ENCODE measurements around the gene SBF2.
"Not testable (repeated sequence)": the region's sequence is repeated elsewhere in the genome, so short reads cannot be mapped to it uniquely, and the experiment has no call there.

SBF2 gene

GRCh38 chr11:10150800-10151199 is 143.2 kb downstream of the SBF2 start:
- POLR2A ChIA-PET = no interaction called here
- no peak for TF ChIP-seq FOXM1 (IDR thresholded peaks at IDR 0.05; ENCODE audit: borderline replicate concordance)
- TF ChIP-seq FOXA1 (IDR thresholded peaks at IDR 0.05) = no peak
- TF ChIP-seq SP1 (IDR thresholded peaks at IDR 0.05) = no peak
- TF ChIP-seq TARDBP (IDR thresholded peaks at IDR 0.05) = no peak
- no peak for TF ChIP-seq CTBP1 (IDR thresholded peaks at IDR 0.05; ENCODE audit: borderline replicate concordance)
- no peak for TF ChIP-seq LEF1 (IDR thresholded peaks at IDR 0.05; ENCODE audit: borderline replicate concordance)
- no peak for TF ChIP-seq ELF4 (IDR thresholded peaks at IDR 0.05)
- TF ChIP-seq NFRKB (IDR thresholded peaks at IDR 0.05) = no peak
- TF ChIP-seq HDGF (IDR thresholded peaks at IDR 0.05; ENCODE audit: borderline replicate concordance) = no peak
- CTCF ChIA-PET = no interaction called here
- no peak for DNase-seq (ENCODE audit: extremely low spot score)

- ChIA-PET POLR2A (no interaction called here), CTCF (no interaction called here)
- DNase-seq (ENCODE audit: extremely low spot score) = no peak
Measured at GRCh38 chr11:10149553-10149952, 144.5 kb downstream of the SBF2 start.

DNA sequence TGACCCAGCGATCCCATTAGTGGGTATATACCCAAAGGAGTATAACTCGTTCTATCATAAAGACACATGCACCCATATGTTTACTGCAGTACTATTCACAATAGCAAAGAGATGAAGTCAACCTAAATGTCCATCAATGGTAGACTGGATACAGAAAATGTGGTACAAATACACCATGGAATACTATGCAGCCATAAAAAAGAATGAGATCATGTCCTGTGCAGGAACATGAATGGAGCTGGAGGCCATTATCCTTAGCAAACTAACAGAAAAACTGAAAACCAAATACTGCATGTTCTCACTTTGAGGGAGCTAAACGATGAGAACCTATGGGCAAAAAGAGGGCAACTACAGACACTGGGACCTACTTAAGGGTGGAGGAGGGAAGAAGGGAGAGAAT is 146.8 kb downstream of the SBF2 start:
- TF ChIP-seq LEF1 (IDR thresholded peaks at IDR 0.05; ENCODE audit: borderline replicate concordance) (no peak), SP1 (IDR thresholded peaks at IDR 0.05) (no peak), TARDBP (IDR thresholded peaks at IDR 0.05) (no peak), CTBP1 (IDR thresholded peaks at IDR 0.05; ENCODE audit: borderline replicate concordance) (no peak), HDGF (IDR thresholded peaks at IDR 0.05; ENCODE audit: borderline replicate concordance) (no peak), ZNF384 (IDR thresholded peaks at IDR 0.05) (no peak), FOXK2 (IDR thresholded peaks at IDR 0.05) (no peak), FOXM1 (IDR thresholded peaks at IDR 0.05; ENCODE audit: borderline replicate concordance) (no peak), L3MBTL2 (conservative IDR thresholded peaks at IDR 0.05) (no peak), ARNT (IDR thresholded peaks at IDR 0.05) (no peak), FOXA1 (IDR thresholded peaks at IDR 0.05) (no peak), BHLHE40 (IDR thresholded peaks at IDR 0.05; ENCODE audit: borderline replicate concordance) (no peak), ELF4 (IDR thresholded peaks at IDR 0.05) (no peak)
- POLR2A ChIA-PET = no interaction called here
- DNase-seq (ENCODE audit: extremely low spot score) = no peak
- CTCF ChIA-PET = no interaction called here

More at GRCh38 chr11:10149553-10149952, 144.5 kb downstream of the SBF2 start:
- TF ChIP-seq ARNT (IDR thresholded peaks at IDR 0.05) (no peak), FOXK2 (IDR thresholded peaks at IDR 0.05) (no peak), SUZ12 (IDR thresholded peaks at IDR 0.05) (no peak)

GRCh38 chr11:10144954-10145353 is 149.1 kb downstream of the SBF2 start:
- no peak for TF ChIP-seq FOXK2 (IDR thresholded peaks at IDR 0.05)
- ChIA-PET POLR2A (no interaction called here), CTCF (no interaction called here)
- no peak for DNase-seq (ENCODE audit: extremely low spot score)

DNA sequence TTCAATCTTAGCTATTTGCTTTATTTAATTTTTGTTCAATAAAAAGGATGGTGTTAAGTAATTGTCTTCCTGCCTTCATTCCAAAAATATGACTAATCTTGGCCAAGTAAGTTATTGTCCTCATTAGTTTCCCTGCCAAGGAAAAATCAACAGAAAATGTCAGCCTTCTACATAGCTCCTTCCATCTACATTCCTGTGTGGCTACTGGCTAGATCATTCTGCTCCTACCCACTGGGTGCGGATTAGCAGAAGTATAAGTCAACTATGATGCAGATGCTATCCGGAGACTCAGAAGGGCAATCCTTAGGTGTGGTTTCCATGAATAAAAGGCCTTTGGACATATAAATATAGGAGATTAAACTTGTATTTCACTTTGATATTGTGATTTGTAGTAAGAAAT is 154.4 kb downstream of the SBF2 start:
- TF ChIP-seq FOXK2 (IDR thresholded peaks at IDR 0.05) = no peak
- no peak for TF ChIP-seq SP1 (IDR thresholded peaks at IDR 0.05)
- no peak for TF ChIP-seq SUZ12 (IDR thresholded peaks at IDR 0.05)
- TF ChIP-seq ELF4 (IDR thresholded peaks at IDR 0.05) = no peak
- TF ChIP-seq CTBP1 (IDR thresholded peaks at IDR 0.05; ENCODE audit: borderline replicate concordance) = no peak
- TF ChIP-seq LEF1 (IDR thresholded peaks at IDR 0.05; ENCODE audit: borderline replicate concordance) = no peak
- TF ChIP-seq FOXA1 (IDR thresholded peaks at IDR 0.05) = no peak
- no peak for TF ChIP-seq PKNOX1 (IDR thresholded peaks at IDR 0.05)
- no peak for TF ChIP-seq HDGF (IDR thresholded peaks at IDR 0.05; ENCODE audit: borderline replicate concordance)
- no peak for TF ChIP-seq BHLHE40 (IDR thresholded peaks at IDR 0.05; ENCODE audit: borderline replicate concordance)
- no peak for TF ChIP-seq L3MBTL2 (conservative IDR thresholded peaks at IDR 0.05)
- no peak for TF ChIP-seq FOXM1 (IDR thresholded peaks at IDR 0.05; ENCODE audit: borderline replicate concordance)
- TF ChIP-seq NFRKB (IDR thresholded peaks at IDR 0.05) = no peak
- TF ChIP-seq TARDBP (IDR thresholded peaks at IDR 0.05) = no peak
- TF ChIP-seq ARNT (IDR thresholded peaks at IDR 0.05) = no peak
- TF ChIP-seq ZNF384 (IDR thresholded peaks at IDR 0.05) = no peak
- CTCF ChIA-PET = no interaction called here
- DNase-seq (ENCODE audit: extremely low spot score) = no peak
- POLR2A ChIA-PET = no interaction called here

DNA sequence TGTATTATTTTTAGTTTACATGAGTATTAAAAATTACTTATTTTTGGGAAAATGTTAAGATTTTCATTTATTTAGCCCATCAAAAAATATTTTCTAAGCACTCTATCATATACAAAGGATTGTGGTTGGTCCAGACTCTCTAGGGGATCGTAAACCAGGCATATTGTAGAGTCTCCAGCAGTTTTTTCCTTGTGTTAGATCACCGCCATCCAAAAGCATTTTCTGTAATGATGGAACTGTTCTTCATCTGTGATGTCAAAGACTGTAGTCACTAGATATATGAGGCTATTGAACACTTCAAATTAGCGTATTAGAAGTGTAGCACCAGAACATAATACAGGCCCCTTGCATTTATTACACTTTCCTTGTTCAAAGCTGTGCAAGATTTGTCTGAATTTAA is 154.9 kb downstream of the SBF2 start:
- CTCF ChIA-PET = no interaction called here
- TF ChIP-seq TARDBP (IDR thresholded peaks at IDR 0.05) (no peak), ELF4 (IDR thresholded peaks at IDR 0.05) (no peak), PKNOX1 (IDR thresholded peaks at IDR 0.05) (no peak), FOXM1 (IDR thresholded peaks at IDR 0.05; ENCODE audit: borderline replicate concordance) (no peak), HDGF (IDR thresholded peaks at IDR 0.05; ENCODE audit: borderline replicate concordance) (no peak), FOXK2 (IDR thresholded peaks at IDR 0.05) (no peak), BHLHE40 (IDR thresholded peaks at IDR 0.05; ENCODE audit: borderline replicate concordance) (no peak), LEF1 (IDR thresholded peaks at IDR 0.05; ENCODE audit: borderline replicate concordance) (no peak), CTBP1 (IDR thresholded peaks at IDR 0.05; ENCODE audit: borderline replicate concordance) (no peak), ARNT (IDR thresholded peaks at IDR 0.05) (no peak), SUZ12 (IDR thresholded peaks at IDR 0.05) (no peak), ZNF384 (IDR thresholded peaks at IDR 0.05) (no peak), NFRKB (IDR thresholded peaks at IDR 0.05) (no peak), FOXA1 (IDR thresholded peaks at IDR 0.05) (no peak), L3MBTL2 (conservative IDR thresholded peaks at IDR 0.05) (no peak), SP1 (IDR thresholded peaks at IDR 0.05) (no peak)
- POLR2A ChIA-PET = no interaction called here
- DNase-seq (ENCODE audit: extremely low spot score) = no peak

GRCh38 chr11:10134975-10135481 is 159.0 kb downstream of the SBF2 start:
- ChIA-PET POLR2A (no interaction called here), CTCF (no interaction called here)
- DNase-seq (ENCODE audit: extremely low spot score) = no peak
- TF ChIP-seq ELF4 (IDR thresholded peaks at IDR 0.05) (no peak), LEF1 (IDR thresholded peaks at IDR 0.05; ENCODE audit: borderline replicate concordance) (no peak), NFRKB (IDR thresholded peaks at IDR 0.05) (no peak), ARNT (IDR thresholded peaks at IDR 0.05) (no peak), FOXM1 (IDR thresholded peaks at IDR 0.05; ENCODE audit: borderline replicate concordance) (no peak), CTBP1 (IDR thresholded peaks at IDR 0.05; ENCODE audit: borderline replicate concordance) (no peak), ZNF384 (IDR thresholded peaks at IDR 0.05) (no peak), L3MBTL2 (conservative IDR thresholded peaks at IDR 0.05) (no peak), SUZ12 (IDR thresholded peaks at IDR 0.05) (no peak), BHLHE40 (IDR thresholded peaks at IDR 0.05; ENCODE audit: borderline replicate concordance) (no peak), TARDBP (IDR thresholded peaks at IDR 0.05) (no peak), HDGF (IDR thresholded peaks at IDR 0.05; ENCODE audit: borderline replicate concordance) (no peak), FOXA1 (IDR thresholded peaks at IDR 0.05) (no peak), PKNOX1 (IDR thresholded peaks at IDR 0.05) (no peak), FOXK2 (IDR thresholded peaks at IDR 0.05) (no peak), SP1 (IDR thresholded peaks at IDR 0.05) (no peak)

DNA sequence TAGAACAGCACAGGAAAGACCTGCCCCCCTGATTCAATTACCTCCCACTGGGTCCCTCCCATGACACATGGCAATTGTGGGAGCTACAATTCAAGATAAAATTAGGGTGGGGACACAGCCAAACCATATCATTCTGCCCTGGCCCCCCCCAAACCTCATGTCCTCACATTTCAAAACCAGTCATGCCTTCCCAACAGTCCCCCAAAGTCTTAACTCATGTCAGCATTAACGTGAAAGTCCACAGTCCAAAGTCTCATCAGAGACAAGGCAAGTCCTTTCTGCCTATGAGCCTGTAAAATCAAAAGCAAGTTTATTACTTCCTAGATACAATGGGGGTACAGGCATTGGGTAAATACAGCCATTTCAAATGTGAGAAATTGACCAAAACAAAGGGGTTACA is 159.8 kb downstream of the SBF2 start:
- POLR2A ChIA-PET; DNase-seq (ENCODE audit: extremely low spot score); CTCF ChIA-PET: not testable (repeated sequence)

GRCh38 chr11:10133251-10133650 is 160.8 kb downstream of the SBF2 start:
- POLR2A ChIA-PET; CTCF ChIA-PET; DNase-seq (ENCODE audit: extremely low spot score): not testable (repeated sequence)

All from HEK293T (cell line).